ENCODE measurements around the gene TMEM53.

Gene TMEM53

DNA sequence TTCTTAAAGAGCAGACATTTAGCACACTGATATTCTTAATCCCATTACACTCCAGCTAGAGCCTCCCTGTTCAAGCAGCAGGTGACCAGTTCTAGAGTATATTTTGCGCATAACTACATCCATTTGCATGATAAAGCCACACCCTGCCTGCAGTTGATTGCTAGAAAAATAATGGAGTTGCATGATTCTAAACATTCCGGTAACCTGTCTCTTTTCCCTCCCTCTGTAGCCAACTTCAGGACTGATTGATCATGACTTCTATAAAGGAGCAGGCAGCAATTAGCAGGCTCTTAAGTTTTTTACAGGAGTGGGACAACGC lies 15.1 kb upstream of the TMEM53 start:
- TF ChIP-seq, protein P1, sequence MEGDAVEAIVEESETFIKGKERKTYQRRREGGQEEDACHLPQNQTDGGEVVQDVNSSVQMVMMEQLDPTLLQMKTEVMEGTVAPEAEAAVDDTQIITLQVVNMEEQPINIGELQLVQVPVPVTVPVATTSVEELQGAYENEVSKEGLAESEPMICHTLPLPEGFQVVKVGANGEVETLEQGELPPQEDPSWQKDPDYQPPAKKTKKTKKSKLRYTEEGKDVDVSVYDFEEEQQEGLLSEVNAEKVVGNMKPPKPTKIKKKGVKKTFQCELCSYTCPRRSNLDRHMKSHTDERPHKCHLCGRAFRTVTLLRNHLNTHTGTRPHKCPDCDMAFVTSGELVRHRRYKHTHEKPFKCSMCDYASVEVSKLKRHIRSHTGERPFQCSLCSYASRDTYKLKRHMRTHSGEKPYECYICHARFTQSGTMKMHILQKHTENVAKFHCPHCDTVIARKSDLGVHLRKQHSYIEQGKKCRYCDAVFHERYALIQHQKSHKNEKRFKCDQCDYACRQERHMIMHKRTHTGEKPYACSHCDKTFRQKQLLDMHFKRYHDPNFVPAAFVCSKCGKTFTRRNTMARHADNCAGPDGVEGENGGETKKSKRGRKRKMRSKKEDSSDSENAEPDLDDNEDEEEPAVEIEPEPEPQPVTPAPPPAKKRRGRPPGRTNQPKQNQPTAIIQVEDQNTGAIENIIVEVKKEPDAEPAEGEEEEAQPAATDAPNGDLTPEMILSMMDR (IDR thresholded peaks at IDR 0.05; ENCODE audit: borderline replicate concordance, insufficient read depth, low read depth, low read length) = no peak
- H3K4me3 ChIP-seq (ENCODE audit: low read depth, low read length) = no peak overlapping the region

DNA sequence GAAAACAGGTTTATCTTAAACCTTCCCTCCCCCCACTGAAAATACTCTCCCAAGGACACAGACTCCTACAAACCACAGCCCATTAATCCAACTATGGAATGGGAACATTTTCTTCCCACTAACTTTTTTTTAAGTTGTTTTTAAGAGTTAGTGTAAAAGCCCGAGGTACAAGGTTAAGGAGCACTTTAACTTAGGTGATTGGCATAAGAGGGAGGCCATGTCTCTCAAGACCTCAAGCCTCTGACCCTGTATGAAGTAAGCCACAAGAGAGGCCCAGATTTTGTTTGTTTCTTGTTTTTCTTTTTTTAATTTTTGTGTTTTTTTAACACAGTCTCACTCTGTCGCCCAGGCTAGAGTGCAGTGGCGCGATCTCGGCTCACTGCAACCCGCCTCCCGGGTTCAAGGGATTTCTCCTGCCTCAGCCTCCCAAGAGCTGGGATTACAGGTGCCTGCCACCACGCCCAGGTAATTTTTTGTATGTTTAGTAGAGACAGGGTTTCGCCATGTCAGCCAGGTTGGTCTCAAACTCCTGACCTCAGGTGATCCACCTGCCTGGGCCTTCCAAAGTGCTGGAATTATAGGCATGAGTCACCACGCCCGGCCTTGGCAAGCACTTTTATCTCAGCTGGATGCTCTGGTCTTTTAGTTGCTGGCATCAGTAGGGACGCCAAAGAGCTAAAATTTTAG lies 14.6 kb upstream of the TMEM53 start:
- no peak overlapping the region for H3K4me3 ChIP-seq (ENCODE audit: low read depth, low read length)
- TF ChIP-seq, protein P1 (IDR thresholded peaks at IDR 0.05; ENCODE audit: borderline replicate concordance, insufficient read depth, low read depth, low read length) = no peak

GRCh38 chr1:44685881-44686280 lies 11.6 kb upstream of the TMEM53 start:
- H3K4me3 ChIP-seq (ENCODE audit: low read depth, low read length) = no peak overlapping the region
- TF ChIP-seq, protein P1 (IDR thresholded peaks at IDR 0.05; ENCODE audit: borderline replicate concordance, insufficient read depth, low read depth, low read length) = no peak

DNA sequence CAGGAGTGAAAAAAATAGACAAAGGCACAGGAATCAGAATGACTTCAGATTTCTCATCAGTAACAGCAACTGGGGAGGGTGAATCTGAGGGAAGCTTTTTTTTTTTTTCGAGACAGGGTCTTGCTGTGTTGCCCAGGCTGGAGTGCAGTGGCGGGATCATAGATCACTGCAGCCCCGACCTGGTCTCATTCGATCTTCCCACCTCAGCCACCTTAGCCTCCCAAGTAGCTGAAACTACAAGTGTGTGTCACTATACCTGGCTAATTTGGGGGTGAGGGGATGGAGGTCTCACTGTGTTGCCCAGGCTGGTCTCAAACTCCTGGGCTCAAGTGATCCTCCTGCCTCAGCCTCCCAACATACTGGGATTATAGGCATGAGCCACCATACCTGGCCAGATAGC lies 10.9 kb upstream of the TMEM53 start:
- H3K4me3 ChIP-seq (ENCODE audit: low read depth, low read length) = no peak overlapping the region
- TF ChIP-seq, protein P1 (IDR thresholded peaks at IDR 0.05; ENCODE audit: borderline replicate concordance, insufficient read depth, low read depth, low read length) = no peak

- TF ChIP-seq, protein P1 (IDR thresholded peaks at IDR 0.05; ENCODE audit: borderline replicate concordance, insufficient read depth, low read depth, low read length) = no peak
- no peak overlapping the region for H3K4me3 ChIP-seq (ENCODE audit: low read depth, low read length)
Measured at GRCh38 chr1:44684525-44684924, 10.2 kb upstream of the TMEM53 start.

DNA sequence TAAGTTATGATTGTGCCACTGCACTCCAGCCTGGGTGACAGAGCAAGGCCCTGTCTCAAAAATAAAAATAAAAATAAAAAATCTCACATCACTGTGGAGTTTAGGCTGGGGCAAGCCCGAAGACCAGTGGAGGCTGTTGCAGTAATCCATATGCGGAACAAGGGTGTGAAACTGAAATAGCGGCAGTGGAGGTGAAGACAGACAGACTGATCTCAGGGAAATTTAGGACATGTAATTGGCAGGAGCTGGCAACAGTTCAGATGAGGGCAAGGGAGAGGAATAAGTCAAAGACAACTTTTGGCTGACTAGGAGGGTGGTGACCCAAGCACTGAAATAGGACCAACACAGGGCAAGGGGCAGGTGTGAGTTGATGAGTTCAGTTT lies 8.6 kb upstream of the TMEM53 start:
- TF ChIP-seq, protein P1 (IDR thresholded peaks at IDR 0.05; ENCODE audit: borderline replicate concordance, insufficient read depth, low read depth, low read length) = no peak
- no peak overlapping the region for H3K4me3 ChIP-seq (ENCODE audit: low read depth, low read length)

Data from GM12875 (cell line).